ENCODE measurements around the gene CD101.

The CD101 gene

GRCh38 chr1:116984406-116985160 lies 17.0 kb upstream of the CD101 start:
- no peak for DNase-seq (ENCODE audit: low spot score)

- no peak for DNase-seq (ENCODE audit: low spot score)
These were observed 14.9 kb upstream of the CD101 start for GRCh38 chr1:116986421-116987255.

GRCh38 chr1:116987256-116987555 lies 14.4 kb upstream of the CD101 start:
- DNase-seq (ENCODE audit: low spot score): no peak

- no peak for DNase-seq (ENCODE audit: low spot score)
These were observed 13.3 kb upstream of the CD101 start for GRCh38 chr1:116988248-116988647.

- DNase-seq (ENCODE audit: low spot score): no peak
These were observed 12.7 kb upstream of the CD101 start for GRCh38 chr1:116988908-116989307.

GRCh38 chr1:116989835-116990234 lies 11.7 kb upstream of the CD101 start:
- no peak for DNase-seq (ENCODE audit: low spot score)

GRCh38 chr1:116990612-116991151 lies 10.9 kb upstream of the CD101 start:
- no peak for DNase-seq (ENCODE audit: low spot score)

- DNase-seq (ENCODE audit: low spot score): no peak
These were observed 10.3 kb upstream of the CD101 start for GRCh38 chr1:116991171-116991845.

GRCh38 chr1:116991918-116992317 lies 9.6 kb upstream of the CD101 start:
- no peak for DNase-seq (ENCODE audit: low spot score)

GRCh38 chr1:116993286-116993685 lies 8.3 kb upstream of the CD101 start:
- DNase-seq (ENCODE audit: low spot score): no peak

- no peak for DNase-seq (ENCODE audit: low spot score)
These were observed 7.1 kb upstream of the CD101 start for GRCh38 chr1:116994411-116994810.

- DNase-seq (ENCODE audit: low spot score): no peak
These were observed 4.5 kb upstream of the CD101 start for GRCh38 chr1:116997066-116997465.

- no peak for DNase-seq (ENCODE audit: low spot score)
These were observed 3.9 kb upstream of the CD101 start for GRCh38 chr1:116997636-116998035.

- DNase-seq (ENCODE audit: low spot score): no peak
These were observed 2.0 kb upstream of the CD101 start for GRCh38 chr1:116999596-116999995.

- no peak for DNase-seq (ENCODE audit: low spot score)
These were observed 1.4 kb upstream of the CD101 start for GRCh38 chr1:117000142-117000541.

GRCh38 chr1:117003223-117003875 lies 1.8 kb downstream of the CD101 start:
- DNase-seq (ENCODE audit: low spot score): no peak

GRCh38 chr1:117007719-117008013 lies 6.1 kb downstream of the CD101 start:
- no peak for DNase-seq (ENCODE audit: low spot score)

- no peak for DNase-seq (ENCODE audit: low spot score)
These were observed 7.1 kb downstream of the CD101 start for GRCh38 chr1:117008656-117009055.

- DNase-seq (ENCODE audit: low spot score): no peak
These were observed 7.6 kb downstream of the CD101 start for GRCh38 chr1:117009132-117009531.

GRCh38 chr1:117010310-117010969 lies 8.9 kb downstream of the CD101 start:
- no peak for DNase-seq (ENCODE audit: low spot score)

- no peak for DNase-seq (ENCODE audit: low spot score)
These were observed 9.8 kb downstream of the CD101 start for GRCh38 chr1:117011334-117011733.

- no peak for DNase-seq (ENCODE audit: low spot score)
These were observed 11.8 kb downstream of the CD101 start for GRCh38 chr1:117013309-117013858.
